GM12891 (cell line): Measurements from ENCODE around the gene PPT2.

Source experiments
- POLR2A ChIP-seq: IDR thresholded peaks from 2 replicates; pipeline ENCODE4 v1.6.1; 2011; ENCODE audit warnings: low read depth, low read length, control low read depth
- POLR2AphosphoS5 ChIP-seq: IDR thresholded peaks from 2 replicates; pipeline ENCODE4 v1.6.1; 2011; ENCODE audit warnings: low read depth, low read length, control low read depth
- TAF1 ChIP-seq: IDR thresholded peaks from 2 replicates; pipeline ENCODE4 v1.6.1; 2011; ENCODE audit warnings: low read depth, low read length, control low read depth

DNA sequence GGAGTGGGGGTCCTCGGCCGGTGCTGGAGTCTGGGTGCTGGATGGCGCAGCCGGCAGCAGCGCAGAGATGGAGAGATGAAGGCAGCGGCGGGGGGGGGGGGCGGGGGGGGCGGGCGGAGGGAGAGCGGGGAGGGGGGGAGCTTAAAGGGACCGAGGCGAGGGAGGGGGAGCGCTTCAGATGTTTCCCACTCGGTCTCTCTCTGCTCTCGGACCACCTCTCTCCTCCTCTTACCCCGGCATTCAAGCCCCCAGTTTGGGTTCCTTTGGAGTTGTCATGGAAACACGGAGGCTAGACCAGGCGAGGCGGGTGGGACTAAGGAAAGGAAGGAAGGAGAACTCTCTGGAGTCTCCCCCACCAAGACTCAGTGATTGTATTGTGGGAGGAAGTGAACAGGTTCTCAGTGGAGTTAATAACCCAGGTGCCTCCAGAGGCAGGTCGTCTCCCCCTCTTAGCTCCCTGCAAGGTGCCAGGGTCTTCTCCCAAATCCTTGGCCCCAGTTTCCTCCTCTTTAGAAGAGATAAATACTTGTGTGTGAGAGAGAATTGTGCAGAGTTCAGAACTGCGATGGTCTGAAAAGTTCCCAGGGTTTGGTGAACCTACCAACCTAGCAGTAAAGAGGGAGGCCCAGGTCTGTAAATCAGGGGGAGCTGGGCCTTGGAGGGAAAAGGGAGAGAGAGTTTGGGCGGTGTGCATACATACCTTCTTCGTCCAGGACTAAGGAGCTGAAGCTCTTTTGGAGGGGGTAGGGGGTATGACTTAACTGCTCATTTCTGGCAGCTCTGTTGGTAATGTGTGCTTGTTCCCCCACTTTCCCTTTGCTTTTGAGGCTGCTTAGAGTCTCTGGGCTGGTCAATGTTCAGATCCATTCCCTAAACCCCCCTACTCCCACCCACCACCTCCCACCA, 1.8 kb upstream of the PPT2 start, which contains the start of gene PRRT1:
- no peak for TF ChIP-seq POLR2AphosphoS5
- TF ChIP-seq POLR2A: no peak
- no peak for TF ChIP-seq TAF1
